K562 (cell line): Measurements from ENCODE around the gene PARD3B. TPM values are rescaled to one million over a fixed set of nuclear protein-coding genes. Genes with fewer than 3 reads are reported as not detected.
A peak's percentile ranks its signal among the peaks of the same experiment; 100 is the strongest.

Experiments
- ARHGAP35 ChIP-seq: fragments of 450-650 bp; IDR thresholded peaks from 2 replicates; pipeline ENCODE4 v1.6.1; 2018; ENCODE audit not compliant: partially characterized antibody
- CBX8 ChIP-seq: fragments of 200-600 bp; sonication (generic); IDR thresholded peaks from 2 replicates; pipeline ENCODE4 v1.6.1; 2012; ENCODE audit warnings: borderline replicate concordance, mixed run types, low read depth, mild to moderate bottlenecking, moderate library complexity, mixed read lengths, low read length, control low read depth, inconsistent platforms; ENCODE audit not compliant: poor library complexity, severe bottlenecking; ENCODE audit errors: extremely low read depth
- CCNT2 ChIP-seq: IDR thresholded peaks from 2 replicates; pipeline ENCODE4 v1.6.1; 2011; ENCODE audit warnings: borderline replicate concordance, low read depth, mild to moderate bottlenecking, moderate library complexity, mixed read lengths, low read length; ENCODE audit not compliant: insufficient read length; ENCODE audit errors: extremely low read depth
- CSDE1 ChIP-seq, 2 experiments: fragments of 450-650 bp; IDR thresholded peaks; 2 replicates each; pipeline ENCODE4 v1.6.1; 2016; ENCODE audit warnings: mild to moderate bottlenecking in 1 of 2
- ESRRA ChIP-seq: fragments of 450-650 bp; IDR thresholded peaks from 2 replicates; pipeline ENCODE4 v1.6.1; 2014; ENCODE audit warnings: low read depth, mild to moderate bottlenecking, moderate library complexity, borderline replicate concordance
- FOXJ3 ChIP-seq: sonication (generic); formaldehyde crosslinking; IDR thresholded peaks from 2 replicates; pipeline ENCODE4 v1.4.0; 2020; ENCODE audit warnings: mild to moderate bottlenecking, missing genetic modification reagents
- HDAC3 ChIP-seq: fragments of 450-650 bp; IDR thresholded peaks from 2 replicates; pipeline ENCODE4 v1.6.1; 2018; ENCODE audit warnings: borderline replicate concordance, mild to moderate bottlenecking, moderate library complexity; ENCODE audit not compliant: partially characterized antibody
- HDAC6 ChIP-seq: IDR thresholded peaks from 2 replicates; pipeline ENCODE4 v1.6.1; 2012; ENCODE audit warnings: low read depth, mild to moderate bottlenecking, control low read depth, inconsistent platforms, low read length, moderate library complexity
- HMG20A ChIP-seq: fragments of 450-650 bp; formaldehyde crosslinking; conservative IDR thresholded peaks from 2 replicates; pipeline ENCODE4 v1.4.0; 2020; ENCODE audit warnings: mild to moderate bottlenecking, mixed read lengths
- KAT2B ChIP-seq: IDR thresholded peaks from one replicate; pipeline ENCODE4 v1.6.1; 2012; ENCODE audit warnings: low read depth, mild to moderate bottlenecking, control low read depth, inconsistent platforms, low read length, moderate library complexity
- LEF1 ChIP-seq: fragments of 450-650 bp; IDR thresholded peaks from 2 replicates; pipeline ENCODE4 v1.6.1; 2016; ENCODE audit warnings: mild to moderate bottlenecking
- TCF3 ChIP-seq: sonication (generic); formaldehyde crosslinking; IDR thresholded peaks from 2 replicates; pipeline ENCODE4 v1.4.0; 2020; ENCODE audit warnings: mild to moderate bottlenecking, missing genetic modification reagents
- ZNF174 ChIP-seq: fragments of 250-450 bp; sonication (Bioruptor Pico); IDR thresholded peaks from 2 replicates; pipeline ENCODE4 v1.4.0; 2020; ENCODE audit warnings: mild to moderate bottlenecking
- ZNF212 ChIP-seq: fragments of 450-650 bp; formaldehyde crosslinking; IDR thresholded peaks from 2 replicates; pipeline ENCODE4 v1.4.0; 2020; ENCODE audit warnings: mild to moderate bottlenecking
- ZNF79 ChIP-seq: fragments of 250-450 bp; sonication (Bioruptor Pico); IDR thresholded peaks from 2 replicates; pipeline ENCODE4 v1.4.0; 2020; ENCODE audit warnings: low read depth, mild to moderate bottlenecking, moderate library complexity
- polyA plus RNA-seq, 8 experiments: library from polyadenylated mRNA; depleted of rRNA in 4 of 8; stranded (reverse) in 5 of 8; unstranded in 3 of 8; fragments of >200 nt; fragmentation: Nextera tagmentation in 2 of 8; fragmentation: Illumina TruSeq in 1 of 8; extraction: Ambion mirVana in 2 of 8; extraction: Trizol in 1 of 8; gene quantifications; 2 replicates each; pipeline versions ENCODE4 v1.2.1 to v1.2.3, GENCODE V29; 2011 to 2014; ENCODE audit warnings: inconsistent platforms in 1 of 8, missing spikeins in 1 of 8
- total RNA-seq, 7 experiments: library from RNA; depleted of rRNA in 6 of 7; stranded (reverse); fragments of >200 nt in 6 of 7; fragmentation: Illumina TruSeq in 2 of 7; extraction: Trizol in 2 of 7; gene quantifications; 2 replicates each; pipeline versions ENCODE4 v1.2.1 to v1.2.3, GENCODE V29; 2011 to 2021; ENCODE audit warnings: low replicate concordance in 1 of 7
- TF ChIP-seq, protein P1 (sequence below): fragments of 450-650 bp; conservative IDR thresholded peaks from 2 replicates; pipeline ENCODE4 v1.6.1; 2016; ENCODE audit warnings: missing genetic modification characterization, low read depth, mild to moderate bottlenecking, control low read depth, missing compliant biosample characterization
- TF ChIP-seq, protein P2 (sequence below): fragments of 250-450 bp; sonication (Bioruptor Pico); IDR thresholded peaks from 2 replicates; pipeline ENCODE4 v1.8.0; 2021; ENCODE audit warnings: moderate library complexity, mild to moderate bottlenecking, inconsistent platforms
- TF ChIP-seq, protein P3 (sequence below): sonication (generic); formaldehyde crosslinking; IDR thresholded peaks from 2 replicates; pipeline ENCODE4 v1.8.1; 2023; ENCODE audit warnings: missing genetic modification reagents, mild to moderate bottlenecking, borderline replicate concordance
- TF ChIP-seq, protein P4 (sequence below): sonication (generic); formaldehyde crosslinking; IDR thresholded peaks from 2 replicates; pipeline ENCODE4 v1.8.0; 2022; ENCODE audit warnings: mild to moderate bottlenecking, missing genetic modification reagents

The PARD3B gene
- total and polyA plus RNA-seq, 9 of the 15 experiments (the other 6 are each of a cell fraction or from before 2014, with no cell fraction given), result 0.15 to 3.0 (median 1.1) TPM

DNA sequence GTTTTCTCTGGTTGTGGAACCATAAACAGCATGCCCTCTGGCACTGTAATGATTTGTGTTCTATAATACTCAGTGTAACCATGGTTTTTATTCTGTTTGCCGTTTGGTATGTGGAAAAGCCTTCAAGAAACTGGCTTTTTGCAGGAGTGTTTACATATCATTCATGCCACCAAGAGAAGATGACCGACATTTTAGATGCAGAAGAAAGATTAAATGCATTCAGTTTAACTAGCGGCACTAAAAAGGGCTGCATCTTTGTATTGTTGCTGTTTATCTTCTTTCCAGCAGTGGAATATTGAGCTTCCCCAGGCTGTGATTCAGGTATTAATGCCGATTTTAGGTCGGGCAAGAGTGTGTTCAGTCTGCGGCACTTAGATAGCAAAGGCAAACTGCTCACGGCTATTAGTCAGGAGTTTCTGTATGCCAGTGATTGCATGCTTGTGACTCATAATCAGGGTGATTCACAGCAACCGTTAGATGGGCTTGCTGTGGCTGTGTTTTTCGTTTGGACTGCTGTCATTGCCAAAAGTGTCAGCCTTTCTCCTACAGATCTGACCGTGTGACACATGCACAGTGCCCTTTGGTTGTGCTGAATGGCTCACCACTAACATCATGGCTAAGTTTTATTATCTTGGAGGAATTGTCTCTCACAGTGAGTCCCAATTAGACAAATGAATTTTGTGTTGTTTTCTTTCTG, 479.7 kb downstream of the PARD3B start (continued):
- TF ChIP-seq, protein P1, sequence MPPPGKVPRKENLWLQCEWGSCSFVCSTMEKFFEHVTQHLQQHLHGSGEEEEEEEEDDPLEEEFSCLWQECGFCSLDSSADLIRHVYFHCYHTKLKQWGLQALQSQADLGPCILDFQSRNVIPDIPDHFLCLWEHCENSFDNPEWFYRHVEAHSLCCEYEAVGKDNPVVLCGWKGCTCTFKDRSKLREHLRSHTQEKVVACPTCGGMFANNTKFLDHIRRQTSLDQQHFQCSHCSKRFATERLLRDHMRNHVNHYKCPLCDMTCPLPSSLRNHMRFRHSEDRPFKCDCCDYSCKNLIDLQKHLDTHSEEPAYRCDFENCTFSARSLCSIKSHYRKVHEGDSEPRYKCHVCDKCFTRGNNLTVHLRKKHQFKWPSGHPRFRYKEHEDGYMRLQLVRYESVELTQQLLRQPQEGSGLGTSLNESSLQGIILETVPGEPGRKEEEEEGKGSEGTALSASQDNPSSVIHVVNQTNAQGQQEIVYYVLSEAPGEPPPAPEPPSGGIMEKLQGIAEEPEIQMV (tag), result no peak
- TF ChIP-seq KAT2B (no peak), CCNT2 (peak; percentile 72), LEF1 (peak; percentile 82), ZNF79 (no peak), CBX8 (no peak), HDAC3 (peak; percentile 76), ARHGAP35 (no peak), ZNF212 (CRISPR knock-in tag) (no peak), ZNF174 (CRISPR knock-in tag) (no peak), FOXJ3 (CRISPR knock-in tag) (no peak), HMG20A (CRISPR knock-in tag) (no peak), CSDE1 (IDR thresholded peaks at IDR 0.05) (no peak), ESRRA (no peak), HDAC6 (no peak), TCF3 (CRISPR knock-in tag) (peak; percentile 90)
- TF ChIP-seq, protein P2, sequence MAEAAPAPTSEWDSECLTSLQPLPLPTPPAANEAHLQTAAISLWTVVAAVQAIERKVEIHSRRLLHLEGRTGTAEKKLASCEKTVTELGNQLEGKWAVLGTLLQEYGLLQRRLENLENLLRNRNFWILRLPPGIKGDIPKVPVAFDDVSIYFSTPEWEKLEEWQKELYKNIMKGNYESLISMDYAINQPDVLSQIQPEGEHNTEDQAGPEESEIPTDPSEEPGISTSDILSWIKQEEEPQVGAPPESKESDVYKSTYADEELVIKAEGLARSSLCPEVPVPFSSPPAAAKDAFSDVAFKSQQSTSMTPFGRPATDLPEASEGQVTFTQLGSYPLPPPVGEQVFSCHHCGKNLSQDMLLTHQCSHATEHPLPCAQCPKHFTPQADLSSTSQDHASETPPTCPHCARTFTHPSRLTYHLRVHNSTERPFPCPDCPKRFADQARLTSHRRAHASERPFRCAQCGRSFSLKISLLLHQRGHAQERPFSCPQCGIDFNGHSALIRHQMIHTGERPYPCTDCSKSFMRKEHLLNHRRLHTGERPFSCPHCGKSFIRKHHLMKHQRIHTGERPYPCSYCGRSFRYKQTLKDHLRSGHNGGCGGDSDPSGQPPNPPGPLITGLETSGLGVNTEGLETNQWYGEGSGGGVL, result no peak
- TF ChIP-seq, protein P3, sequence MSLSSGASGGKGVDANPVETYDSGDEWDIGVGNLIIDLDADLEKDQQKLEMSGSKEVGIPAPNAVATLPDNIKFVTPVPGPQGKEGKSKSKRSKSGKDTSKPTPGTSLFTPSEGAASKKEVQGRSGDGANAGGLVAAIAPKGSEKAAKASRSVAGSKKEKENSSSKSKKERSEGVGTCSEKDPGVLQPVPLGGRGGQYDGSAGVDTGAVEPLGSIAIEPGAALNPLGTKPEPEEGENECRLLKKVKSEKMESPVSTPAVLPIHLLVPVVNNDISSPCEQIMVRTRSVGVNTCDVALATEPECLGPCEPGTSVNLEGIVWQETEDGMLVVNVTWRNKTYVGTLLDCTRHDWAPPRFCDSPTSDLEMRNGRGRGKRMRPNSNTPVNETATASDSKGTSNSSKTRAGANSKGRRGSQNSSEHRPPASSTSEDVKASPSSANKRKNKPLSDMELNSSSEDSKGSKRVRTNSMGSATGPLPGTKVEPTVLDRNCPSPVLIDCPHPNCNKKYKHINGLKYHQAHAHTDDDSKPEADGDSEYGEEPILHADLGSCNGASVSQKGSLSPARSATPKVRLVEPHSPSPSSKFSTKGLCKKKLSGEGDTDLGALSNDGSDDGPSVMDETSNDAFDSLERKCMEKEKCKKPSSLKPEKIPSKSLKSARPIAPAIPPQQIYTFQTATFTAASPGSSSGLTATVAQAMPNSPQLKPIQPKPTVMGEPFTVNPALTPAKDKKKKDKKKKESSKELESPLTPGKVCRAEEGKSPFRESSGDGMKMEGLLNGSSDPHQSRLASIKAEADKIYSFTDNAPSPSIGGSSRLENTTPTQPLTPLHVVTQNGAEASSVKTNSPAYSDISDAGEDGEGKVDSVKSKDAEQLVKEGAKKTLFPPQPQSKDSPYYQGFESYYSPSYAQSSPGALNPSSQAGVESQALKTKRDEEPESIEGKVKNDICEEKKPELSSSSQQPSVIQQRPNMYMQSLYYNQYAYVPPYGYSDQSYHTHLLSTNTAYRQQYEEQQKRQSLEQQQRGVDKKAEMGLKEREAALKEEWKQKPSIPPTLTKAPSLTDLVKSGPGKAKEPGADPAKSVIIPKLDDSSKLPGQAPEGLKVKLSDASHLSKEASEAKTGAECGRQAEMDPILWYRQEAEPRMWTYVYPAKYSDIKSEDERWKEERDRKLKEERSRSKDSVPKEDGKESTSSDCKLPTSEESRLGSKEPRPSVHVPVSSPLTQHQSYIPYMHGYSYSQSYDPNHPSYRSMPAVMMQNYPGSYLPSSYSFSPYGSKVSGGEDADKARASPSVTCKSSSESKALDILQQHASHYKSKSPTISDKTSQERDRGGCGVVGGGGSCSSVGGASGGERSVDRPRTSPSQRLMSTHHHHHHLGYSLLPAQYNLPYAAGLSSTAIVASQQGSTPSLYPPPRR (CRISPR knock-in tag), result no peak
- TF ChIP-seq, protein P4, sequence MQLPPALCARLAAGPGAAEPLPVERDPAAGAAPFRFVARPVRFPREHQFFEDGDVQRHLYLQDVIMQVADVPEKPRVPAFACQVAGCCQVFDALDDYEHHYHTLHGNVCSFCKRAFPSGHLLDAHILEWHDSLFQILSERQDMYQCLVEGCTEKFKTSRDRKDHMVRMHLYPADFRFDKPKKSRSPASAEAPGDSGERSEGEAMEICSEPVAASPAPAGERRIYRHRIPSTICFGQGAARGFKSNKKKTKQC, result no peak
